WTC11 (cell line): ENCODE data around the gene ITGA11.

Experiments used
- CBFB ChIP-seq: sonication (generic); formaldehyde crosslinking; IDR thresholded peaks from 2 replicates; pipeline ENCODE4 v1.8.1; 2022; ENCODE audit warnings: mild to moderate bottlenecking, low read depth, missing genetic modification reagents
- ESRRA ChIP-seq: sonication (generic); formaldehyde crosslinking; IDR thresholded peaks from 2 replicates; pipeline ENCODE4 v1.8.1; 2022; ENCODE audit warnings: mild to moderate bottlenecking, missing genetic modification reagents, borderline replicate concordance
- FOXJ3 ChIP-seq: sonication (generic); formaldehyde crosslinking; IDR thresholded peaks from 2 replicates; pipeline ENCODE4 v1.9.0; 2021; ENCODE audit warnings: missing genetic modification reagents, mild to moderate bottlenecking, borderline replicate concordance
- NR2C2 ChIP-seq: sonication (generic); formaldehyde crosslinking; IDR thresholded peaks from 2 replicates; pipeline ENCODE4 v1.8.0; 2022; ENCODE audit warnings: mild to moderate bottlenecking, missing genetic modification reagents
- SP1 ChIP-seq: sonication (generic); formaldehyde crosslinking; conservative IDR thresholded peaks from 2 replicates; pipeline ENCODE4 v1.8.1; 2022; ENCODE audit warnings: missing genetic modification reagents
- TEAD1 ChIP-seq: sonication (generic); formaldehyde crosslinking; IDR thresholded peaks from 2 replicates; pipeline ENCODE4 v1.8.0; 2022; ENCODE audit warnings: mild to moderate bottlenecking, missing genetic modification reagents
- TEAD4 ChIP-seq: sonication (generic); formaldehyde crosslinking; IDR thresholded peaks from 2 replicates; pipeline ENCODE4 v1.8.0; 2022; ENCODE audit warnings: mild to moderate bottlenecking, missing genetic modification reagents
- ZNF138 ChIP-seq: sonication (generic); formaldehyde crosslinking; conservative IDR thresholded peaks from 2 replicates; pipeline ENCODE4 v1.8.1; 2022; ENCODE audit warnings: mild to moderate bottlenecking, moderate library complexity, missing genetic modification reagents
- TF ChIP-seq, protein P1 (sequence below): sonication (generic); formaldehyde crosslinking; conservative IDR thresholded peaks from 2 replicates; pipeline ENCODE4 v1.8.1; 2022; ENCODE audit warnings: mild to moderate bottlenecking, missing genetic modification reagents
- TF ChIP-seq, protein P2 (sequence below): fragments of 200-600 bp; IDR thresholded peaks from 2 replicates; pipeline ENCODE4 v1.8.0; 2022; ENCODE audit warnings: antibody characterized with exemption
- TF ChIP-seq, protein P3 (sequence below): sonication (generic); formaldehyde crosslinking; IDR thresholded peaks from 2 replicates; pipeline ENCODE4 v1.8.1; 2023; ENCODE audit warnings: mild to moderate bottlenecking, missing genetic modification reagents, moderate library complexity
- TF ChIP-seq, protein P4 (sequence below): sonication (generic); formaldehyde crosslinking; IDR thresholded peaks from 2 replicates; pipeline ENCODE4 v1.8.0; 2022; ENCODE audit warnings: mild to moderate bottlenecking, missing genetic modification reagents
- TF ChIP-seq, protein P5 (sequence below): fragments of 250-450 bp; sonication (Bioruptor Pico); IDR thresholded peaks from 2 replicates; pipeline ENCODE4 v1.9.0; 2021; ENCODE audit warnings: mild to moderate bottlenecking

DNA sequence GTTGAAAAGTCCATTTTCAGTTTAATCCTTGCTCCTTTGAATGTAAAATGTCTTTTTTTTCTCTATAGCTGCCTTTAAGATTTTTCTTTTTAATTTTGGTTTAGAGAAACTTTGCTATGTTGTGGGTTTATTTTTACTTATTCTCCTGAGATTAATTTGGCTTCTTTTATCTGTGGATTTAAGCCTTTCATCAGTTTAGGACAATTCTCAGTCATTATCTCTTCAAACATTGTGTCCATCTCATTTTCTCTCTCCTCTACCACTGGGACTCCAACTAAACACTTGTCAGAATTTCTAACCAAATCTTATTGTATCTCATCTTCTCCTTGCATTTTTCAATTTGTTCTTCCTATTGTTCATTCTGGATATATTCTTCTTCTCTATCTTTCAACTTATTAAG, 12.4 kb upstream of the ITGA11 start:
- TF ChIP-seq, protein P1, sequence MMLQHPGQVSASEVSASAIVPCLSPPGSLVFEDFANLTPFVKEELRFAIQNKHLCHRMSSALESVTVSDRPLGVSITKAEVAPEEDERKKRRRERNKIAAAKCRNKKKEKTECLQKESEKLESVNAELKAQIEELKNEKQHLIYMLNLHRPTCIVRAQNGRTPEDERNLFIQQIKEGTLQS (CRISPR knock-in tag): no peak
- TF ChIP-seq, protein P2, sequence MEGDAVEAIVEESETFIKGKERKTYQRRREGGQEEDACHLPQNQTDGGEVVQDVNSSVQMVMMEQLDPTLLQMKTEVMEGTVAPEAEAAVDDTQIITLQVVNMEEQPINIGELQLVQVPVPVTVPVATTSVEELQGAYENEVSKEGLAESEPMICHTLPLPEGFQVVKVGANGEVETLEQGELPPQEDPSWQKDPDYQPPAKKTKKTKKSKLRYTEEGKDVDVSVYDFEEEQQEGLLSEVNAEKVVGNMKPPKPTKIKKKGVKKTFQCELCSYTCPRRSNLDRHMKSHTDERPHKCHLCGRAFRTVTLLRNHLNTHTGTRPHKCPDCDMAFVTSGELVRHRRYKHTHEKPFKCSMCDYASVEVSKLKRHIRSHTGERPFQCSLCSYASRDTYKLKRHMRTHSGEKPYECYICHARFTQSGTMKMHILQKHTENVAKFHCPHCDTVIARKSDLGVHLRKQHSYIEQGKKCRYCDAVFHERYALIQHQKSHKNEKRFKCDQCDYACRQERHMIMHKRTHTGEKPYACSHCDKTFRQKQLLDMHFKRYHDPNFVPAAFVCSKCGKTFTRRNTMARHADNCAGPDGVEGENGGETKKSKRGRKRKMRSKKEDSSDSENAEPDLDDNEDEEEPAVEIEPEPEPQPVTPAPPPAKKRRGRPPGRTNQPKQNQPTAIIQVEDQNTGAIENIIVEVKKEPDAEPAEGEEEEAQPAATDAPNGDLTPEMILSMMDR: no peak
- TF ChIP-seq TEAD4 (CRISPR knock-in tag): no peak
- TF ChIP-seq ZNF138: no peak
- TF ChIP-seq CBFB (CRISPR knock-in tag): no peak
- no peak for TF ChIP-seq ESRRA (CRISPR knock-in tag)
- no peak for TF ChIP-seq FOXJ3 (CRISPR knock-in tag)
- TF ChIP-seq, protein P3, sequence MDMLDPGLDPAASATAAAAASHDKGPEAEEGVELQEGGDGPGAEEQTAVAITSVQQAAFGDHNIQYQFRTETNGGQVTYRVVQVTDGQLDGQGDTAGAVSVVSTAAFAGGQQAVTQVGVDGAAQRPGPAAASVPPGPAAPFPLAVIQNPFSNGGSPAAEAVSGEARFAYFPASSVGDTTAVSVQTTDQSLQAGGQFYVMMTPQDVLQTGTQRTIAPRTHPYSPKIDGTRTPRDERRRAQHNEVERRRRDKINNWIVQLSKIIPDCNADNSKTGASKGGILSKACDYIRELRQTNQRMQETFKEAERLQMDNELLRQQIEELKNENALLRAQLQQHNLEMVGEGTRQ (CRISPR knock-in tag): no peak
- TF ChIP-seq, protein P4, sequence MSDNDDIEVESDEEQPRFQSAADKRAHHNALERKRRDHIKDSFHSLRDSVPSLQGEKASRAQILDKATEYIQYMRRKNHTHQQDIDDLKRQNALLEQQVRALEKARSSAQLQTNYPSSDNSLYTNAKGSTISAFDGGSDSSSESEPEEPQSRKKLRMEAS: no peak
- no peak for TF ChIP-seq TEAD1 (CRISPR knock-in tag)
- no peak for TF ChIP-seq NR2C2 (CRISPR knock-in tag)
- no peak for TF ChIP-seq SP1 (CRISPR knock-in tag)
- TF ChIP-seq, protein P5, sequence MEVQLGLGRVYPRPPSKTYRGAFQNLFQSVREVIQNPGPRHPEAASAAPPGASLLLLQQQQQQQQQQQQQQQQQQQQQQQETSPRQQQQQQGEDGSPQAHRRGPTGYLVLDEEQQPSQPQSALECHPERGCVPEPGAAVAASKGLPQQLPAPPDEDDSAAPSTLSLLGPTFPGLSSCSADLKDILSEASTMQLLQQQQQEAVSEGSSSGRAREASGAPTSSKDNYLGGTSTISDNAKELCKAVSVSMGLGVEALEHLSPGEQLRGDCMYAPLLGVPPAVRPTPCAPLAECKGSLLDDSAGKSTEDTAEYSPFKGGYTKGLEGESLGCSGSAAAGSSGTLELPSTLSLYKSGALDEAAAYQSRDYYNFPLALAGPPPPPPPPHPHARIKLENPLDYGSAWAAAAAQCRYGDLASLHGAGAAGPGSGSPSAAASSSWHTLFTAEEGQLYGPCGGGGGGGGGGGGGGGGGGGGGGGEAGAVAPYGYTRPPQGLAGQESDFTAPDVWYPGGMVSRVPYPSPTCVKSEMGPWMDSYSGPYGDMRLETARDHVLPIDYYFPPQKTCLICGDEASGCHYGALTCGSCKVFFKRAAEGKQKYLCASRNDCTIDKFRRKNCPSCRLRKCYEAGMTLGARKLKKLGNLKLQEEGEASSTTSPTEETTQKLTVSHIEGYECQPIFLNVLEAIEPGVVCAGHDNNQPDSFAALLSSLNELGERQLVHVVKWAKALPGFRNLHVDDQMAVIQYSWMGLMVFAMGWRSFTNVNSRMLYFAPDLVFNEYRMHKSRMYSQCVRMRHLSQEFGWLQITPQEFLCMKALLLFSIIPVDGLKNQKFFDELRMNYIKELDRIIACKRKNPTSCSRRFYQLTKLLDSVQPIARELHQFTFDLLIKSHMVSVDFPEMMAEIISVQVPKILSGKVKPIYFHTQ (CRISPR knock-in tag): no peak
